K562 (cell line): ENCODE results near the gene SLC22A23.

ENCODE experiments used
- ARHGAP35 ChIP-seq: fragments of 450-650 bp; IDR thresholded peaks from 2 replicates; pipeline ENCODE4 v1.6.1; 2018; ENCODE audit not compliant: partially characterized antibody
- CTCF ChIP-seq, 3 experiments: IDR thresholded peaks in 2 of 3; conservative IDR thresholded peaks in 1 of 3; 2 replicates each; pipeline ENCODE4 v1.5.1; 2011 to 2012; ENCODE audit warnings: low read length in 3 of 3, mild to moderate bottlenecking in 3 of 3, control low read depth in 2 of 3, improper control_type of control experiment in 1 of 3, inconsistent platforms in 1 of 3, low read depth in 1 of 3, mixed read lengths in 1 of 3, moderate library complexity in 1 of 3; ENCODE audit not compliant: insufficient read depth in 2 of 3
- DNMT1 ChIP-seq: fragments of 450-650 bp; IDR thresholded peaks from 2 replicates; pipeline ENCODE4 v1.6.1; 2016; ENCODE audit warnings: antibody characterized with exemption, mild to moderate bottlenecking
- ETV1 ChIP-seq: fragments of 450-650 bp; conservative IDR thresholded peaks from 2 replicates; pipeline ENCODE4 v1.6.1; 2016; ENCODE audit warnings: missing genetic modification characterization, control low read depth, low read depth, missing compliant biosample characterization
- FOXA1 ChIP-seq: fragments of 450-650 bp; IDR thresholded peaks from 2 replicates; pipeline ENCODE4 v1.6.1; 2016; ENCODE audit warnings: mild to moderate bottlenecking, borderline replicate concordance
- FOXJ3 ChIP-seq: sonication (generic); formaldehyde crosslinking; IDR thresholded peaks from 2 replicates; pipeline ENCODE4 v1.4.0; 2020; ENCODE audit warnings: mild to moderate bottlenecking, missing genetic modification reagents
- LEF1 ChIP-seq: fragments of 450-650 bp; IDR thresholded peaks from 2 replicates; pipeline ENCODE4 v1.6.1; 2016; ENCODE audit warnings: mild to moderate bottlenecking
- YBX1 ChIP-seq: fragments of 450-650 bp; IDR thresholded peaks from 2 replicates; pipeline ENCODE4 v1.7.1; 2016; ENCODE audit warnings: mild to moderate bottlenecking
- ZFP36 ChIP-seq: fragments of 150-350 bp; IDR thresholded peaks from 2 replicates; pipeline ENCODE4 v1.6.1; 2018; ENCODE audit warnings: low read length, low read depth; ENCODE audit not compliant: partially characterized antibody

GRCh38 chr6:3235486-3235885 is 221.4 kb downstream of the SLC22A23 start:
- no peak for TF ChIP-seq ETV1 (tag)
- no peak for TF ChIP-seq CTCF (IDR thresholded peaks at IDR 0.05 in 2 of 3, conservative IDR thresholded peaks at IDR 0.05 in 1 of 3; ENCODE audit: insufficient read depth in 2 of 3, low read depth in 1 of 3, low read length in 3 of 3)
- no peak for TF ChIP-seq FOXJ3 (CRISPR knock-in tag)
- TF ChIP-seq FOXA1: no peak
- TF ChIP-seq ZFP36: no peak
- no peak for TF ChIP-seq ARHGAP35
- TF ChIP-seq DNMT1: no peak
- no peak for TF ChIP-seq LEF1
- TF ChIP-seq YBX1: no peak
